GM23248 (cell line): Measurements from ENCODE around the gene CD70. TPM values are rescaled to one million over a fixed set of nuclear protein-coding genes. Genes with fewer than 3 reads are reported as not detected.
"Not testable (repeated sequence)": the region's sequence is repeated elsewhere in the genome, so short reads cannot be mapped to it uniquely, and the experiment has no call there.

Experiments
- DNase-seq: peaks from one replicate; pipeline ENCODE4 v3.0.0-alpha.2; 2015
- H2AFZ ChIP-seq: fragments of 200-600 bp; sonication (generic); 2 replicates; pipeline ENCODE4 v1.6.1; 2016; ENCODE audit warnings: antibody characterized with exemption
- H3F3A ChIP-seq: fragments of 200-600 bp; sonication (generic); 2 replicates; pipeline ENCODE4 v1.6.1; 2016; ENCODE audit warnings: mild to moderate bottlenecking, antibody characterized with exemption, mixed run types; ENCODE audit not compliant: insufficient read depth
- H3K27ac ChIP-seq: fragments of 200-600 bp; sonication (generic); 2 replicates; pipeline ENCODE4 v1.5.1; 2016; ENCODE audit warnings: mild to moderate bottlenecking
- H3K27me3 ChIP-seq: fragments of 200-600 bp; sonication (generic); replicated peaks from 2 replicates; pipeline ENCODE4 v1.6.1; 2016; ENCODE audit warnings: mild to moderate bottlenecking; ENCODE audit not compliant: insufficient read depth
- H3K36me3 ChIP-seq: fragments of 200-600 bp; sonication (generic); 2 replicates; pipeline ENCODE4 v1.6.1; 2016; ENCODE audit warnings: low read depth, mild to moderate bottlenecking
- H3K4me1 ChIP-seq: fragments of 200-600 bp; sonication (generic); 2 replicates; pipeline ENCODE4 v1.6.1; 2016; ENCODE audit warnings: mild to moderate bottlenecking; ENCODE audit not compliant: insufficient read depth
- H3K4me2 ChIP-seq: fragments of 200-600 bp; sonication (generic); one replicate; pipeline ENCODE4 v1.6.1; 2016; ENCODE audit warnings: mild to moderate bottlenecking; ENCODE audit not compliant: unreplicated experiment
- H3K4me3 ChIP-seq: fragments of 200-600 bp; sonication (generic); 2 replicates; pipeline ENCODE4 v1.5.1; 2016; ENCODE audit warnings: mild to moderate bottlenecking
- H3K79me2 ChIP-seq: fragments of 200-600 bp; sonication (generic); 2 replicates; pipeline ENCODE4 v1.6.1; 2016; ENCODE audit warnings: mild to moderate bottlenecking; ENCODE audit not compliant: insufficient read depth
- H3K9ac ChIP-seq: fragments of 200-600 bp; sonication (generic); 2 replicates; pipeline ENCODE4 v1.6.1; 2016; ENCODE audit warnings: mild to moderate bottlenecking
- H3K9me2 ChIP-seq: fragments of 200-600 bp; sonication (generic); 2 replicates; pipeline ENCODE4 v1.6.1; 2016; ENCODE audit warnings: mixed run types, mild to moderate bottlenecking, moderate library complexity; ENCODE audit not compliant: insufficient read depth
- H3K9me3 ChIP-seq: fragments of 200-600 bp; sonication (generic); one replicate; pipeline ENCODE4 v1.6.1; 2017; ENCODE audit warnings: low read depth
- H4K20me1 ChIP-seq: fragments of 200-600 bp; sonication (generic); 2 replicates; pipeline ENCODE4 v1.6.0; 2016; ENCODE audit not compliant: insufficient read depth
- EZH2 ChIP-seq: fragments of 200-600 bp; sonication (generic); IDR thresholded peaks from 2 replicates; pipeline ENCODE4 v1.6.1; 2018; ENCODE audit warnings: antibody characterized with exemption, mild to moderate bottlenecking; ENCODE audit not compliant: insufficient read depth, poor library complexity, severe bottlenecking
- EZH2phosphoT487 ChIP-seq: fragments of 200-600 bp; sonication (generic); IDR thresholded peaks from 2 replicates; pipeline ENCODE4 v1.6.1; 2018; ENCODE audit warnings: antibody characterized with exemption, moderate library complexity, mild to moderate bottlenecking, low read depth; ENCODE audit not compliant: insufficient read depth
- WGBS, 2 experiments: methylation state at CpG; one replicate each; pipeline ENCODE4 v1.1.6; 2015 to 2017; ENCODE audit warnings: low lambda C conversion rate in 2 of 2, low coverage in 1 of 2; ENCODE audit errors: missing lambda C conversion rate in 2 of 2; 5-methylcytosine and 5-hydroxymethylcytosine counted together
- in situ Hi-C: fragments of 300-500 bp; cut with MboI; formaldehyde crosslinking; loops from 2 replicates; pipeline ENCODE4 v1.15.0; 2020
- polyA plus RNA-seq: library from polyadenylated mRNA; unstranded; fragments of >200 nt; fragmentation: Nextera tagmentation; extraction: Ambion mirVana; gene quantifications from 2 replicates; pipeline ENCODE4 v1.2.1, GENCODE V29; 2016
- total RNA-seq: library from RNA; depleted of rRNA; stranded (reverse); fragments of >200 nt; shearing (Covaris generic); gene quantifications from 2 replicates; pipeline ENCODE4 v1.2.3, GENCODE V29; 2014

CD70 gene
- total and polyA plus RNA-seq, 2 experiments from 2014 or later = 0.20 TPM; not detected in 1

DNA sequence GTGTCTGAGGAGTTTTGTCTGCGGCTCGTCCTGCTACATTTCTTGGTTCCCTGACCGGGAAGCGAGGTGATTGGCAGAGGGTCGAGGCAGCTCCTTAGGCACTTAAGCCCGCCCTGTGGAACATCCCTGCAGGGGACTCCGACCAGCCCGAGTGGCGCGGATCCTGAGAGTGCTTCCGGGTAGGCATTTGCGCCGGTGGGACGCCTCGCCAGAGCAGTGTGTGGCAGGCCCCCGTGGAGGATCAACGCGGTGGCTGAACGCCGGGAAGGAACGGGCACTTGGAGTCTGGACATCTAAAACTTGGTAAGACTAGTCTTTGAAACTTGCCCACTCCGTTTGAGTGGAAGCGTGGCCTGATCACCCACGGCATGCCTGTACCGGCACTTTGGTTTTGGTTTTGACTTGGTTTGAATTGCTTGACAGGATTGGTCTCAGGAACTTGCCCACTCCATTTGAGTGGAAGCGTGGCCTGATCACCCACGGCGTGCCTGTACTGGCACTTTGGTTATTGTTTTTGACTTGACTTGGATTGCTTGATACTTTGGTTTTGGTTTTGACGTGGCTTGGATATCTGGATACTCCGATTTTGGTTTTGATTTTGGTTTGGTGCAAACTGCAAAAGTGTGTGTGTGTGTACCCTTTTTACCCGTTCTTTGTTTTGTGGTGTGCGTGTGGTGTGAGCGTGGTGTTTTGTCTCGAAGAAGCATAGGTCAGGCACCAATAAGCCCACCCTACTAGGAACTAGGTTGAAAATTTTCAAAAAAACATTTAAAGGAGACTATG is 6.7 kb upstream of the CD70 start:
- H4K20me1 ChIP-seq, H3K9me2 ChIP-seq, H3K9me3 ChIP-seq, in situ Hi-C loops, H3K27ac ChIP-seq, H3K79me2 ChIP-seq, H3K36me3 ChIP-seq, DNase-seq, H3K9ac ChIP-seq, H3K4me1 ChIP-seq, H3F3A ChIP-seq, H2AFZ ChIP-seq, H3K4me3 ChIP-seq, H3K4me2 ChIP-seq: not testable (repeated sequence)
- 93% methylated on average over 29 to 34 of the region's 34 CpGs for WGBS, 2 experiments
- H3K27me3 ChIP-seq = peaks cover 15% of the 10 kb centered on the region

DNA sequence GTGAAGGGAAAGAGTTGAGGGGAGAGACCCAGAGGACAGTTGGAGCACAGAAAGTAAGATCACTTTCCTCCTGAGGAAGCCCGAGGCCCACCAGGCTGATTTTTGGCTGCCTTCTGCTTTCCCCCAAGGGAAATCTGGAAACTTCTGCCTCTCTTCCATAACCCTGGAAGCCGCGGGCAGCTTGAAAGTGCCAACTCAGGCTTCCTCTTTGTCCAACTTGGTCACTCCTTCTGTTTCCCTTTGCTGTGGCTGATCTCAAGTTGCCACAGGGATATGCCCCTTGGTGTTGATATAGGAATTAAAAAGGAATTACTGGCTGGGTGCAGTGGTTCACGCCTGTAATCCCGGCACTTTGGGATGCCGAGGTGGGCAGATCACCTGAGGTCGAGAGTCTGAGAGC is 5.7 kb upstream of the CD70 start:
- peaks cover 15% of the 10 kb centered on the region for H3K27me3 ChIP-seq
- TF ChIP-seq EZH2phosphoT487 (no peak), EZH2 (no peak)

DNA sequence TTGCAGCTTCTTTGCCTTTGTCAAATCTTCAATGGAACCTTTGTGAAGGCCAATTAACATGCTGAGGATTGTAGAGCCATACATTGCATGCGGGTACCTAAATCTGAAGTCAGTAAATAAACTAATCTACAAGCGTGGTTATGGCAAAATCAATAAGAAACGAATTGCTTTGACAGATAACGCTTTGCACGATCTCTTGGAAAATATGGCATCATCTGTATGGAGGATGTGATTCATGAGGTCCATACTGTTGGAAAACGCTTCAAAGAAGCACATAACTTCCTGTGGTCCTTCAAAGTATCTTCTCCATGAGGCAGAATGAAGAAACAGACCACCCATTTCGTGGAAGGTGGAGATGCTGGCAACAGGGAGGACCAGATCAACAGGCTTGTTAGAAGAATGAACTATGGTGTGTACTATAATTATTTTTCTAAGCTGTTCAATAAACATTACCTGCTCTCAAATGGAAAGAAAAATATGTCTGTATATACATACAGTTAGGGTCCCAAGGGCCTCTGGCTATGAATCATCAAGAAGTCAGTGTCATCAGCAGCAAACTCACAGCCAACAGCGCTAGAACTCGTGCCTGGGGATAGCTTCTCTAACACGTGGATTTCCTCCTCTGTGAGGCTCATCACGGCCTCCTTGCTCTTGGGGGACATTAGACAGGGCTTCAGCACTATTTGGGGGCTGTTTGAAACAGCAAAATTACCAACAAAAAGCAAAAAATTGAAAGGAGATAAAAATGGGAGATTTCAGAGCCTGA is 2.9 kb upstream of the CD70 start:
- in situ Hi-C loops = no loop called here
- Histone ChIP-seq H3K79me2 (no peaks in the 10 kb centered on the region), H3K4me2 (no peak overlapping the region), H3F3A (no peaks in the 10 kb centered on the region), H3K27me3 (peaks cover 43% of the 10 kb centered on the region), H3K4me1 (no peaks in the 10 kb centered on the region), H3K27ac (no peak overlapping the region), H3K9me3 (no peaks in the 10 kb centered on the region), H3K4me3 (no peak overlapping the region), H2AFZ (no peak overlapping the region), H3K9me2 (no peaks in the 10 kb centered on the region), H3K36me3 (no peaks in the 10 kb centered on the region), H3K9ac (no peak overlapping the region), H4K20me1 (no peaks in the 10 kb centered on the region)
- DNase-seq = peak; percentile 19
- TF ChIP-seq EZH2 (no peak), EZH2phosphoT487 (no peak)
- WGBS, 2 experiments = 58 to 60% methylated on average over 11 of the region's 11 CpGs

More for the DNA sequence above, 5.7 kb upstream of the CD70 start:
- Histone ChIP-seq H3K27ac (no peak overlapping the region), H2AFZ (no peak overlapping the region), H3K4me1 (0 out of 2 replicates have a peak, but pooled peaks cover 2% of the 10 kb centered on the region), H3K9me2 (no peaks in the 10 kb centered on the region), H3K79me2 (no peaks in the 10 kb centered on the region), H3K4me2 (no peak overlapping the region), H3K4me3 (no peak overlapping the region), H3F3A (no peaks in the 10 kb centered on the region), H3K9me3 (no peaks in the 10 kb centered on the region), H3K9ac (no peak overlapping the region), H4K20me1 (no peaks in the 10 kb centered on the region), H3K36me3 (no peaks in the 10 kb centered on the region)
- WGBS, 2 experiments = 61 to 71% methylated on average over 7 of the region's 7 CpGs
- in situ Hi-C loops = no loop called here
- no peak for DNase-seq

DNA sequence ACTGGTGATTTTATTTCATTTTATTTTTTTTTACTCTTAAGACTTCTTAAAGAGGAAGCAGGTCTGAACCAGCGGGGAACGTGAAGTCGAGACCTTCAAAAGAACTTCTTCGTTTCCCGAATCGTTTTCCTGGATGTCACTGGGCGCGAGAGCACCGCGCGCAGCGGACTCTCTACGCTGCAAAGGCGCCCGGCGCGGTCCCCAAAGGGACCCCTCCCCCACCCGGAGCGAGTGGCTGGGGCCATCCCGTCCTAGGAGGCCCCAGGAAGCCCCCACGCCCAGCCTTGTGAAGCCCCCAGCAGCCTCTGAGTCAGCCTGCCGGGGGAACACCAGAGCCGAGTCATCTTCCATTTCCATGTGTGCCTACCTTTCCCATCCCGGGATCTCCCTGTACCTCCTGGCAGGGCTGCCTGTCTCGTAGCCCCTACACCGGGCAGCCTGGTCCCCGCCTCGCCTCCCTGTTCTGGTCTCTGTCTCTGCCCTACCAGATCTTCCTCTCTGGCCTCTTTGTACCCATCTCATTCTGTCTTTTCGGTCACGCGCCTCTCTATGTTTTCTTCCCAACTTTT is 608 bp downstream of the CD70 start:
- in situ Hi-C loops = no loop called here
- H3K4me3 ChIP-seq = peak overlapping the region; percentile 42
- 3% methylated on average over 25 to 31 of the region's 31 CpGs for WGBS, 2 experiments
- H3F3A ChIP-seq = no peaks in the 10 kb centered on the region
- DNase-seq = peak; percentile 25
- H3K9me3 ChIP-seq = no peaks in the 10 kb centered on the region
- H2AFZ ChIP-seq = no peak overlapping the region; the same call in 1 of the 2 replicates
- H3K4me2 ChIP-seq = peak overlapping the region; percentile 25
- no peak overlapping the region for H3K27ac ChIP-seq
- H3K4me1 ChIP-seq = 0 out of 2 replicates have a peak, but pooled peaks cover 4% of the 10 kb centered on the region
- no peaks in the 10 kb centered on the region for H3K79me2 ChIP-seq
- H4K20me1 ChIP-seq = no peaks in the 10 kb centered on the region
- H3K27me3 ChIP-seq = peaks cover 70% of the 10 kb centered on the region
- TF ChIP-seq EZH2phosphoT487 = 0 out of 2 replicates have a peak, but pooled peaks have one; percentile 14
- no peak for TF ChIP-seq EZH2
- H3K9ac ChIP-seq = no peak overlapping the region
- no peaks in the 10 kb centered on the region for H3K9me2 ChIP-seq
- H3K36me3 ChIP-seq = no peaks in the 10 kb centered on the region
